GM20000 (cell line): ENCODE measurements around the gene SLC26A1.
"Not testable (repeated sequence)": the region's sequence is repeated elsewhere in the genome, so short reads cannot be mapped to it uniquely, and the experiment has no call there.

Experiments
- DNase-seq: peaks from one replicate; pipeline ENCODE4 v3.0.0; 2012; ENCODE audit warnings: low spot score
- TF ChIP-seq, protein P1 (sequence below): IDR thresholded peaks from 2 replicates; pipeline ENCODE4 v1.5.1; 2012; ENCODE audit warnings: mild to moderate bottlenecking, control low read depth; ENCODE audit errors: extremely low read depth, missing control alignments

SLC26A1 gene

DNA sequence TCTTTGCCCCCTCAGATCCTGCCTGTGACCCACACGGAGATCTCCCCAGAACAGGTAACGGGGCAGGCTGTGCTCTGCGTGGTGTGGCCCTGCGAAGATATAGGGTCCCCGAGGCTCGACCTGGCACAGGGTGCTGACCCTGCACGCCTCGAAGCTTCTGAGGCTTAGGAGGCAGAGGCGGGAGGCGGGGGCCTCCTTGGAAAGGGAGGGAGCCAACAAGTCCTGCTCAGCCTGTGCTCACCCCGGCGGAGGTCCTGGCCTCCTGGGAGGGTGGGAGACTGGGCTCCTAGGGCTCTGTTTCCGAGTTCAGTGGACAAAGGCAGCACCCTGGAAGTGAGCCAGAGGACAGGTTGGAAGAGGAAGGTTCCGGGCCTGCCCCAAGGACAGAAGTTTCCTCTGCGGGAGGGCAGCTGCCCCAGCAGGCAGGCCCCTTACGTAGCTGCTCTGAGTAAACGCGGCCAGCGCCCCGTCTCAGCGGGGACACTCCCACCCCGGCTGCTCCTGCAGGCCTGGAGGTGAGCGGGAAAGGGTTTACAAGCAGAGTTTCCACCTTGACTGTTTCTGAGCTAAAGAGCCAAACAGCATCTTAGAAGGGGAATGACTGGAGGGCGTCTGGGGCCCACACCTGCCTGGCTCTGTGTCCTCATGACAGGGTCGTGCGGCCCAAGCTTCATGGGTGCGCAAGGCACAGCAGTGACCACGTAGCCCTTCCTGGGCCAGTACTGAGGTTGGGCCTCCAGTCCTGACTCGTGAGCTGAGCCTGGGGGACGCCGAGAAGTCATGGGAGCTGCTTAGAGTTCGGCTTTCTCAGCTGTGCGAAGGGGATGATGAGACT, 44.9 kb downstream of the SLC26A1 start:
- DNase-seq, result no peak
- TF ChIP-seq, protein P1, sequence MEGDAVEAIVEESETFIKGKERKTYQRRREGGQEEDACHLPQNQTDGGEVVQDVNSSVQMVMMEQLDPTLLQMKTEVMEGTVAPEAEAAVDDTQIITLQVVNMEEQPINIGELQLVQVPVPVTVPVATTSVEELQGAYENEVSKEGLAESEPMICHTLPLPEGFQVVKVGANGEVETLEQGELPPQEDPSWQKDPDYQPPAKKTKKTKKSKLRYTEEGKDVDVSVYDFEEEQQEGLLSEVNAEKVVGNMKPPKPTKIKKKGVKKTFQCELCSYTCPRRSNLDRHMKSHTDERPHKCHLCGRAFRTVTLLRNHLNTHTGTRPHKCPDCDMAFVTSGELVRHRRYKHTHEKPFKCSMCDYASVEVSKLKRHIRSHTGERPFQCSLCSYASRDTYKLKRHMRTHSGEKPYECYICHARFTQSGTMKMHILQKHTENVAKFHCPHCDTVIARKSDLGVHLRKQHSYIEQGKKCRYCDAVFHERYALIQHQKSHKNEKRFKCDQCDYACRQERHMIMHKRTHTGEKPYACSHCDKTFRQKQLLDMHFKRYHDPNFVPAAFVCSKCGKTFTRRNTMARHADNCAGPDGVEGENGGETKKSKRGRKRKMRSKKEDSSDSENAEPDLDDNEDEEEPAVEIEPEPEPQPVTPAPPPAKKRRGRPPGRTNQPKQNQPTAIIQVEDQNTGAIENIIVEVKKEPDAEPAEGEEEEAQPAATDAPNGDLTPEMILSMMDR, result no peak

DNA sequence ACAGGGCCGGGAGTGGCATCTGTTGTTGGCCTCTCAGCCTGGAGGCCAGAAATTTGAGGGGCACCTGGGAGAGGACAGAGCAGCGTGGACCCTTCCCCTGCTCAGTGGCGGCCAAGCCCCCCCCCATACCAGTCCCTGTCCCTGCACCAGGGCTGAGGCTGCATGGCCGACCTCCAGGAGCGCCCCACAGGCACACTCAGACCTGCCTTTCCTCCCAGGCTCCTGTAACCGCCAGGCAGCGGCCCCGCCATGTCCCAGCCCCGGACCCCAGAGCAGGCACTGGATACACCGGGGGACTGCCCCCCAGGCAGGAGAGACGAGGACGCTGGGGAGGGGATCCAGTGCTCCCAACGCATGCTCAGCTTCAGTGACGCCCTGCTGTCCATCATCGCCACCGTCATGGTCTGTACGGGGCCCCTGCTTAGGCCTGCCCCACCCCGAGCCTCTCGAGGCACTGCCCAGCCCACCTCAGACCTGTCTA, 45.7 kb downstream of the SLC26A1 start:
- TF ChIP-seq, protein P1, result no peak
- DNase-seq, result no peak

DNA sequence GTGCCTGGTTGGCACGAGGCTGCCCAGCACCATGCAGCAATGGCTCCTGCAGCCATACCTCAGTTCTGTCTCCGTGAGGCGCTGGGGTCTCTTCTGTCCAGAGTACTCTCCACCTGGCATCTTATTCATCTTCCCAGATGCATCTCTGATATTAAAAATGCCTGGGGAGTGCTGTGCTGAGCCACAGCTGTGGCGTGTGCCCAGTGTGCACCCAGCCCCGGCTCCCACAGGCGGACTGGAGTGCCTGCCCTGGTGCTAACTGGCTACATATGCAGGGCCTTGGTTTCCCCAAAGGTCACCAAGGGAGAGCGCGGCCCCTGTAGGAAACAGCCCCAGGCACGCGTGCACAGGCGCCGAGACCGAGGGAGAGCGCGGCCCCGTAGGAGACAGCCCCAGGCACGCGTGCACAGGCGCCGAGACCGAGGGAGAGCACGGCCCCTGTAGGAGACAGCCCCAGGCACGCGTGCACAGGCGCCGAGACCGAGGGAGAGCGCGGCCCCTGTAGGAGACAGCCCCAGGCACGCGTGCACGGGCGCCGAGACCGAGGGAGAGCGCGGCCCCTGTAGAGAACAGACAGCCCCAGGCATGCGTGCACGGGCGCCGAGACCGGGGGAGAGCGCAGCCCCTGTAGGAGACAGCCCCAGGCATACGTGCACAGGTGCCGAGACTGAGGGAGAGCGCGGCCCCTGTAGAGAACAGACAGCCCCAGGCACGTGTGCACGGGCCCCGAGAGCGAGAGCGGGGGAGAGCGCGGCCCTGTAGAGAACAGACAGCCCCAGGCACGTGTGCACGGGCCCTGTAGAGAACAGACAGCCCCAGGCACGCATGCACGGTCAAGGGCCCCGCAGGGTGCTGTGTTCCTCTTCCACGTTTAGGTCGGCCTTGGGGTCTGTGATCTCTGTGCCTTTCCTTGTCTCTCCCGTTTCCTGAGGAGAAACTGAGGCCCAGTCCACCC, 46.4 kb downstream of the SLC26A1 start:
- TF ChIP-seq, protein P1, result no peak
- DNase-seq, result no peak

DNA sequence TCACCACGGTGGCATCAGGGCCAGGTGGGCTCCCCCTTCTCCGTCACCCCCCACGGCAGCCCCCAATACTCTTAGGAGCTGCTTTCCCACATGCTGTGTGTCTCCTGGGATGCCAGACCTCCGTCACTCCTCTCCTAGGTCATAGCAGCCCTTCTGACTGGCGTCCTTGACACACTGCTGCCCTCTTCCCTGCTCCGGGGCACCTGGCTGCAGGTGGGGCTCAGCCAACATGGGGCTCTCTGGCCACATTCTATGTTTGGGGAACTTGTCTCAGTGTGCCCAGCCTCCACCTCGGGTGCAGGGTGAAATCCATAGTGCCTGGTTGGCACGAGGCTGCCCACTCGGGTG, 47.1 kb downstream of the SLC26A1 start:
- TF ChIP-seq, protein P1, result no peak
- no peak for DNase-seq

DNA sequence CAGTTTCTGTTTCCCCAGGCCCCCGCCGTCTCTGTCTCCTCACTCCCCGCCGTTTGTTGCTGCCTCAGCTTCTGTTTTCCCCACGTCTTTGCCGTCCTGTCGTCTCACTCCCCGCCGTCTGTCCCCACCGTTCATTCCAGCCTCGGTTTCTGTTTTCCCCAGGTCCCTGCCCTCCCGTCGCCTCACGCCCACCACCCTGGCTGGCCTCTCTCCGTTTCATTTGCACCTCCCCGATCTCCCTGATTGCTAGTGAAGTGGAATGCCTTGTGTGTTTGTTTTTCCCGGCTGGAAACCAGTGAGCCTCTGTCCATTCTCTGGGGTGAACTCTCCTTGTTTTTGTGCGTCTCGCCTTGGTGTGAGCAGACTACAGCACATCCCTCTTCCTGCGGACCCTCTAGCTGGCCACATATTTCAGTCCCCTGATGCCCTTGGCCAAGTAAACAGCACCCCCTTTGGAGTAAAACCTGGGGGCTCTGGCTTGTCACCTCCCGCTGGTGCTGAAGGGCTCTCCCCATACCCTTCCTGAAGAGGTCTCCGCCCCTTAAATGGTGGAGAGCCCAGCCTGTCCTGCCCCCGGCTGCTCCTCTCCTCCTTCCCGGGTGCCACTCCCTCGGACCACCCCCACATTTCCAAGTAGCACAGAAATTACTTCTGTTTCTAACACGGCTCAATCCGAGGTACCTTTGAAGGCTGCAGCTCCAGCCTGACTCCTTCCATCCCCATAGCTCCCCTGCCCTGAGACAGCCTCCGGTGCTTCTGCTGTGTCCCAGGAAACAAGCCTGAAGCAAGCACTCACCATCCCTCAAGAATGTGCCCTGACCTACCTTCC, 47.7 kb downstream of the SLC26A1 start:
- DNase-seq, result no peak
- TF ChIP-seq, protein P1, result no peak

DNA sequence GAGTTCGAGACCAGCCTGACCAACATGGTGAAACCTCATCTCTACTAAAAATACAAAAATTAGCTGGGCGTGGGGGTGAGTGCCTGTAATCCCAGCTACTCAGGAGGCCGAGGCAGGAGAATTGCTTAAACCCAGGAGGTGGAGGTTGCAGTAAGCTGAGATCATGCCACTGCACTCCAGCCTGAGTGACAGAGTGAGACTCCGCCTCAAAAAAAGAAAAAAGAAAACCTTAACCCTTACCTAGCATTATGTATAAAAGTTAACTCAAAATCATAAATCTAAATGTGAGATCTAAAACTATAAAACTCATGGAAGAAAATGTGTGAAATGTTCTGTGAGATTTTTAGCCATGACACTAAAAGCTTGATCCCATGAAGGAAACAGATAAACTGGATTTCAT, 53.7 kb downstream of the SLC26A1 start:
- DNase-seq, result not testable (repeated sequence)
